ENCODE results near the gene BNC2.

The BNC2 gene

GRCh38 chr9:16767366-16767765 is 103.1 kb downstream of the BNC2 start:
- no peak for DNase-seq (ENCODE audit: extremely low spot score)
- ChIA-PET CTCF (no interaction called here), POLR2A (no interaction called here)
- TF ChIP-seq PKNOX1 (IDR thresholded peaks at IDR 0.05) (no peak), BHLHE40 (IDR thresholded peaks at IDR 0.05; ENCODE audit: borderline replicate concordance) (no peak), SP1 (IDR thresholded peaks at IDR 0.05) (no peak), HDGF (IDR thresholded peaks at IDR 0.05; ENCODE audit: borderline replicate concordance) (no peak), NFRKB (IDR thresholded peaks at IDR 0.05) (no peak), ZNF384 (IDR thresholded peaks at IDR 0.05) (no peak), LEF1 (IDR thresholded peaks at IDR 0.05; ENCODE audit: borderline replicate concordance) (no peak), CTBP1 (IDR thresholded peaks at IDR 0.05; ENCODE audit: borderline replicate concordance) (no peak), SUZ12 (IDR thresholded peaks at IDR 0.05) (no peak), ARNT (IDR thresholded peaks at IDR 0.05) (no peak)

GRCh38 chr9:16763946-16764345 is 106.5 kb downstream of the BNC2 start:
- POLR2A ChIA-PET: no interaction called here
- CTCF ChIA-PET: no interaction called here
- no peak for TF ChIP-seq ARNT (IDR thresholded peaks at IDR 0.05)
- no peak for TF ChIP-seq ZNF384 (IDR thresholded peaks at IDR 0.05)
- no peak for TF ChIP-seq L3MBTL2 (conservative IDR thresholded peaks at IDR 0.05)
- TF ChIP-seq ELF4 (IDR thresholded peaks at IDR 0.05): no peak
- TF ChIP-seq SP1 (IDR thresholded peaks at IDR 0.05): no peak
- no peak for TF ChIP-seq PKNOX1 (IDR thresholded peaks at IDR 0.05)
- TF ChIP-seq BHLHE40 (IDR thresholded peaks at IDR 0.05; ENCODE audit: borderline replicate concordance): no peak
- TF ChIP-seq FOXA1 (IDR thresholded peaks at IDR 0.05): no peak
- TF ChIP-seq SUZ12 (IDR thresholded peaks at IDR 0.05): no peak
- no peak for TF ChIP-seq CTBP1 (IDR thresholded peaks at IDR 0.05; ENCODE audit: borderline replicate concordance)
- no peak for TF ChIP-seq LEF1 (IDR thresholded peaks at IDR 0.05; ENCODE audit: borderline replicate concordance)
- TF ChIP-seq HDGF (IDR thresholded peaks at IDR 0.05; ENCODE audit: borderline replicate concordance): no peak
- no peak for TF ChIP-seq FOXM1 (IDR thresholded peaks at IDR 0.05; ENCODE audit: borderline replicate concordance)
- no peak for TF ChIP-seq NFRKB (IDR thresholded peaks at IDR 0.05)
- no peak for TF ChIP-seq FOXK2 (IDR thresholded peaks at IDR 0.05)
- TF ChIP-seq TARDBP (IDR thresholded peaks at IDR 0.05): no peak
- no peak for DNase-seq (ENCODE audit: extremely low spot score)

GRCh38 chr9:16755467-16756160 is 114.9 kb downstream of the BNC2 start:
- POLR2A ChIA-PET: no interaction called here
- no peak for TF ChIP-seq PKNOX1 (IDR thresholded peaks at IDR 0.05)
- TF ChIP-seq L3MBTL2 (conservative IDR thresholded peaks at IDR 0.05): no peak
- no peak for TF ChIP-seq HDGF (IDR thresholded peaks at IDR 0.05; ENCODE audit: borderline replicate concordance)
- TF ChIP-seq NFRKB (IDR thresholded peaks at IDR 0.05): no peak
- no peak for TF ChIP-seq FOXK2 (IDR thresholded peaks at IDR 0.05)
- TF ChIP-seq FOXM1 (IDR thresholded peaks at IDR 0.05; ENCODE audit: borderline replicate concordance): no peak
- TF ChIP-seq FOXA1 (IDR thresholded peaks at IDR 0.05): no peak
- TF ChIP-seq ZNF384 (IDR thresholded peaks at IDR 0.05): no peak
- TF ChIP-seq ARNT (IDR thresholded peaks at IDR 0.05): no peak
- no peak for TF ChIP-seq CTBP1 (IDR thresholded peaks at IDR 0.05; ENCODE audit: borderline replicate concordance)
- no peak for TF ChIP-seq SP1 (IDR thresholded peaks at IDR 0.05)
- no peak for TF ChIP-seq LEF1 (IDR thresholded peaks at IDR 0.05; ENCODE audit: borderline replicate concordance)
- TF ChIP-seq TARDBP (IDR thresholded peaks at IDR 0.05): no peak
- TF ChIP-seq ELF4 (IDR thresholded peaks at IDR 0.05): no peak
- no peak for DNase-seq (ENCODE audit: extremely low spot score)
- CTCF ChIA-PET: no interaction called here

- TF ChIP-seq FOXM1 (IDR thresholded peaks at IDR 0.05; ENCODE audit: borderline replicate concordance) (no peak), CTBP1 (IDR thresholded peaks at IDR 0.05; ENCODE audit: borderline replicate concordance) (no peak), L3MBTL2 (conservative IDR thresholded peaks at IDR 0.05) (no peak), PKNOX1 (IDR thresholded peaks at IDR 0.05) (no peak), ELF4 (IDR thresholded peaks at IDR 0.05) (no peak), FOXK2 (IDR thresholded peaks at IDR 0.05) (no peak), SP1 (IDR thresholded peaks at IDR 0.05) (no peak), ZNF384 (IDR thresholded peaks at IDR 0.05) (no peak), BHLHE40 (IDR thresholded peaks at IDR 0.05; ENCODE audit: borderline replicate concordance) (no peak)
- DNase-seq (ENCODE audit: extremely low spot score): no peak
- ChIA-PET CTCF (no interaction called here), POLR2A (no interaction called here)
These were observed 115.8 kb downstream of the BNC2 start for GRCh38 chr9:16754662-16755061.

GRCh38 chr9:16753256-16753655 is 117.2 kb downstream of the BNC2 start:
- ChIA-PET POLR2A (no interaction called here), CTCF (no interaction called here)
- TF ChIP-seq HDGF (IDR thresholded peaks at IDR 0.05; ENCODE audit: borderline replicate concordance): no peak
- no peak for DNase-seq (ENCODE audit: extremely low spot score)

- POLR2A ChIA-PET: no interaction called here
- TF ChIP-seq SUZ12 (IDR thresholded peaks at IDR 0.05) (no peak), BHLHE40 (IDR thresholded peaks at IDR 0.05; ENCODE audit: borderline replicate concordance) (no peak), PKNOX1 (IDR thresholded peaks at IDR 0.05) (no peak), LEF1 (IDR thresholded peaks at IDR 0.05; ENCODE audit: borderline replicate concordance) (no peak), ARNT (IDR thresholded peaks at IDR 0.05) (no peak), SP1 (IDR thresholded peaks at IDR 0.05) (no peak), NFRKB (IDR thresholded peaks at IDR 0.05) (no peak), L3MBTL2 (conservative IDR thresholded peaks at IDR 0.05) (no peak), FOXM1 (IDR thresholded peaks at IDR 0.05; ENCODE audit: borderline replicate concordance) (no peak), FOXA1 (IDR thresholded peaks at IDR 0.05) (no peak), ELF4 (IDR thresholded peaks at IDR 0.05) (no peak), HDGF (IDR thresholded peaks at IDR 0.05; ENCODE audit: borderline replicate concordance) (no peak), CTBP1 (IDR thresholded peaks at IDR 0.05; ENCODE audit: borderline replicate concordance) (no peak), ZNF384 (IDR thresholded peaks at IDR 0.05) (no peak), TARDBP (IDR thresholded peaks at IDR 0.05) (no peak), FOXK2 (IDR thresholded peaks at IDR 0.05) (no peak)
- CTCF ChIA-PET: no interaction called here
- DNase-seq (ENCODE audit: extremely low spot score): no peak
These were observed 117.9 kb downstream of the BNC2 start for GRCh38 chr9:16752601-16753000.
